GM19397 (cell line): Measurements from ENCODE around the gene NCK2.

Experiments
- ATAC-seq: cut with Tn5 transposase; IDR thresholded peaks from one replicate; pipeline ENCODE4 v1.9.1; 2021; ENCODE audit warnings: mild to moderate bottlenecking, moderate library complexity; ENCODE audit not compliant: unreplicated experiment

NCK2 gene

GRCh38 chr2:105841551-105841950 lies 96.8 kb downstream of the NCK2 start:
- no peak for ATAC-seq

GRCh38 chr2:105842555-105842954 lies 97.8 kb downstream of the NCK2 start:
- ATAC-seq = no peak

DNA sequence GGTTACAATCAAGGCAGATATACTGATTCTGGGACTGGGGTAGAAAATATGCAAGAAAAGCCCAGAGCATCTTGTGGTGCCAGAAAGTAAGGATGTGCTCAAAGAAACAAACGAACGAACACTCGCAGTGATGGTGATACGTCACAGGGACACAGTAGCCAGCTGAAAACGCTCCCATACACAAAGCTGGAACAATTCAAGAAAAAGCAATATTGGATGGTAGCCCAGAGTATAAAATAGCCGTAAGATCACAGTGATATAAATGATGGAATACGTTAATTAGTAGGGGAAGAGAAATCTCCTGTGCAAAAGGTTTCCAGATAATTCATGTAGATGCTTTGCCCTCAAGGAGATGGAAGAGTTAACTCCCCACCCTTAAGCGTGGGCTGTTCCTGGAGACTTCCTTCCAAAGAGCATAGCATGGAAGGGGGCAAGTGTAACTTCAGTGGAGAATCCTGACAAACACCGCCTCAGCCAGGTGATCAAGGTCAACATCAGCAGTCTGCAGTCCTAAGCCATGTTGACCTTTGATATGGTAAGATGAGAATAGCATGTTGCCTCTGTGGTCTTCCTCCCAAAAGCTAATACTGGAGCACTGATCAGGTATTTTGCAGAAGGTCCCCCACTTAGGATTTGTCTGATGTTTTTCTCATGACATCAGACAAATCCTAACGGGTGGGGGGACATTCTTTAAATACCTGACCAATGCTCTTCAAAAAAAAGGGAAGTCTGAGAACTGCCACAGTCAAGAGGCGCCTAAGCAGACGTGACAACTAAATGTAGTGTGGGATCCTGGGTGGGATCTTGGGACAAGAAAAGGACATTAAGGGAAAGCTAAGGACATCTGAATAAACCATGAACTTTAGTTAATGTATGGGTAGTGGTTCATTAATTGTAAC lies 99.0 kb downstream of the NCK2 start:
- no peak for ATAC-seq

GRCh38 chr2:105845976-105846375 lies 101.3 kb downstream of the NCK2 start:
- no peak for ATAC-seq

- no peak for ATAC-seq
Observed at GRCh38 chr2:105847056-105847455, 102.3 kb downstream of the NCK2 start.

DNA sequence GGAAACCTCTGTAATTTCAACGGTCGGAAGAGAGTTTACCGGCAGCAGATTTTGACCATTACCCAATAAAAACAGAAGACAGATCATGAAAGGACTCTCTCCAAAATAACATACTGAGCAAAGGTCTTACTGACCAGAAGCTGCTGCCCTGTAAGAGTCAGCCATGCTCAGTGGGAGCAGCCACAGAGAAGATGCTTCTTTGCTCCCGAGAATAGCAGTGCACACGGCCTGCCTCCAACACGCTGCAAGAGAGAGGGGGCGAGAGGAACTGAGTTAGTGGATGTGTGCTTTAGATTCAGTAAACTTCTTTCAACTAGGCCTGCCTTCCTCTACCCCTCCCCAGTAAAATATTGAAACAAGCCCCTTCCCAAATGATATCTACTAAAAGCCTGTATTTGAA lies 103.7 kb downstream of the NCK2 start:
- ATAC-seq = no peak

DNA sequence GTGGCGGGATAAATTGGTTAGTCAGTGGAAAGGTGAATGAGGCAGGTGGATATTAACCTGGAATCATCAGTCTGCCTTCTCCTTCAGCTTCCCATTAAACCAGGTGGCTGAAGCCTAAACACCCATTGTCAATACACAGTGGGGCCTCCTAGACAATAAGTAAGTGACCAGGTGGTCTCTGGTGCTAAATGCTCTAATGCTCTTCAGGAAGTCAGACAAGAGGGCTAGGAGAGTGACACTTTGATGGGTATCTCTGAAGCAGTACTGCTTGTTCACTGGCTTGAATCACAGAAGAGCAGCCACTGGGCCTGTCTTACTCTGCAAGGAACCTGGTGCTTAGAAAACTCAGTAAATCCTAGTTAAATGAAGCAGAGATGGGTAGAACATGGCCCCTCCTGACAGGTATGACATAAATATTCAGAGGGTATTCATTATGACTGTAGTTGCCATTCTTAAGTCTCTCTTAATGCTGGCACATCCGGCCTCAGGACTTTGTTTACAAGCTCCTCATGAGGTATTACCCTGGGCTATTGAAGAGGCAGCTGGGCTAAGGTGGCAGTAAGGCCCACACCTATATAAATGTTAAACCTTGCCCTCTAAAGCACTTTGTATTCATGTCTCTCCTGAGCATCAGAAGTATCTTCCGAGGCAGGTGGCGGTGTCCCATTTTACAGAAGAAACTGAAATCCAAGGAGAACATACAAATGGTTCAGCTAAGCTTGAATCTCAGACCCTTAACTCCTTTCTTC lies 104.9 kb downstream of the NCK2 start:
- no peak for ATAC-seq

DNA sequence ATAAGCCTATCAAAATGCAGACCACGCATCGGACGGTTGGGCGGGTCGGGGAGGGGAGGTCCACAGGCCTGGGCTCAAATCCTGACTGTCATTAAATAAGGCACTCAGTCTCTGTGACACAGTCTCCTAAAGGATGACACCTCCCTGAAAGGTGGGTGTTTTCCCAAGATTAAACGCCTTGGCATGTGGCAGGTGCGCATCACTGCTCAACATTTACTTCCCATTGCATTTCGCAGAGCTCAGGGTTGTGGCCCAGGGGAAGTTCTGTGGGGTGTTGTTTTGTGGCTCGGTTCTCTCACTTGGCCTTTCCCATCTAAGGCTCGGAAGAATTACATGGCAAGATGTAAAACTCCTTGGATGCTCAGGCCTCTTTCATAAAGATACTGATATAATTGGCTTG lies 107.4 kb downstream of the NCK2 start:
- ATAC-seq = no peak

GRCh38 chr2:105853354-105854088 lies 108.8 kb downstream of the NCK2 start:
- no peak for ATAC-seq

- no peak for ATAC-seq
Observed at GRCh38 chr2:105854972-105855371, 110.3 kb downstream of the NCK2 start.

DNA sequence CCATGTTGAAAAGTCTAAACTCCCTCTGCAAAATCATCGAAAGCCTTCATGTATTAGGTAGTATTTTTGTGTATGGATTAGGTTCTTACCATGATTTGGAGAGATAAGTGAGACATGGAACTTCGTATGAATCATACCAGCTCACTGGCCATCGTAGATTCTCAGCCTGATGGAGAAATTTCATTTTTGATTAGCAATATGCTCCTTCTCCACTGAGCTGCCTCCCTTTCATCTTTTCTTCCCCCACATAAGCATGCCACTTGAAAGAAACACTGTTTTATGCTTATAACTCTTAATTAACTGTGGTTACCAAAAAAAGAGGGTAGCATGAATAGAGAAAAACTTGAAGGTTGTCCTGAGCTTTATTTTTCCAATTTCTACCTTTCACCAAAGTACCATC lies 111.9 kb downstream of the NCK2 start:
- no peak for ATAC-seq

DNA sequence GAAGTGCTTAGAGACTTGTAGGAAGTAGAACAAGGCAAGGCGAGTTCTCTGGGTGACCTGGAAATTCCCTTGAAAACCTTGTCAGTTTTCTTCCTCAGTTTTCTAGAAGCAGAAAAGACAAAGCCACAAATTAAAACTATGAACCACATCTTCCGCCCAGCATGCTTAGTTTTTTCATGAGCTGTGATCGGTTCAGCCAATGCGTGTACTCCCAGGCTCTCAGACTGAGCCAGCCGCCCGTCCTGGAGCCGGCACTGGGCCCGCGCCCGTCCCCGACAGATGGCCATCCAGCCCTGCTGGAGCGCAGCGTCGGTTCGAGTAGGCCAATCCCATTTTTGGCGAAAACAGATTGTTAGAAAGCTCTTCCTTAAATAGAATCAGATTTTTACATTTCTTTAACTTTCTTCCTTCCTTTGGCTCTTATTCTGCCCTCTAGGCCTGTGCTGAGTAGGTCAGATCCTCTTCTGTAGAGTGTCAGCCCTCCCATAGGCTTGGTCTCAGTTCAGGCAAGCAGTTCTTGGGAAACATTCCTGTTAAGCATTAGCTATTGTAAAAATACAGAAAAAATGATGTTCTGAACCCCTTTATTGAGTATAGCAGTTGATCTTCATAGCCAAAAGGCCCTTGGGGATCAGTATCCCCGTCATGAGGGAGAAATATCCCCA lies 112.5 kb downstream of the NCK2 start:
- ATAC-seq = no peak

DNA sequence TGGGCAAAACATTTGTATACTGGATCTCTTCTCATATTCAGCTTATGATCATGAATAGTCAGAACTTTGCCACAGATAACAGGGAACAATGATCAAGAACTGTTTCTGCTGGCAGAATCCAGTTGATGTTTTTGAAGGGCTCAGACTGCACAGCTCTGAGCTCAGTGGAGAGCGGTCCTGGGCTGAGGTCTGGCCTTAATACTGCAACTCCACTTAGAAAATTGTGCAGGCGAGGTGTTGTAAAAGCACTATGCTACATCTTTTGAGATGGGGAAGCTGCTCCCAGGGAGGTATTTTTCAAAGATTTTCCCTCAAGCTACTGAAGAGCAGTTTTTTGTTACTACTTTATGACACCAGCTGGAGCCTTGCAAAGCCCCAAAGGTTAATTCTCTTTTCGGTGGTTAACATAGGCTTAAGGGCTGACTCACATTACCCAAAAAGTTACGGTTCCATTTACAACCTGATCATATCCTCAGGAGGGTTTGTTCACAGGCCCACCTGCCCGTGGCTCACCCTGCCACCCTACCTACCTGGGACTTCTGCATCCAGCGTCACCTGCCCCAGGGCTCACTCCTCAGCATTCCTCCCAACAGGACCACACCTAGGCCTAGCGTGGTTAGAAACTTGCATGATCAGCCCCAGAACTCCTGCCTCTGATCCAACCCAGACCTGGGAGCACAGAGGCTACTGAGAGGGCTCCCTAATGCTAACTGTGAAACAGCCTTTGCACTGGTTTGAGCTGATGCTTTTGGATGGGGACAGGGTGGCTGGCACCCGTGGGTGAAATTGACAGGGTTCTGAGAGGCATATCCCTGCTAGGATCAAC lies 114.4 kb downstream of the NCK2 start:
- no peak for ATAC-seq

DNA sequence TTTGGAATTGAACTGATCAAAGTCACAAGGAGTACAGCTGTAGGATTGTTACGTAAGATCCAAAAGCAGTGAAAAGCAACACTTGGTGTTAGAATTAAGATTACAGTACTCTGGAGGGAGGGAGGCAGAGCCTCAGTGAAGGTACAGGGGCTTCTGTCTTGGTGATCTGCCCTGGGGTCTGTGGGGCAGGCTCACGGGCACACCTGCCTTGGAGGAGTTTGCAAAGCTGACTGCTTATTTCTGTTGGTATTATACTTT lies 114.9 kb downstream of the NCK2 start:
- no peak for ATAC-seq

DNA sequence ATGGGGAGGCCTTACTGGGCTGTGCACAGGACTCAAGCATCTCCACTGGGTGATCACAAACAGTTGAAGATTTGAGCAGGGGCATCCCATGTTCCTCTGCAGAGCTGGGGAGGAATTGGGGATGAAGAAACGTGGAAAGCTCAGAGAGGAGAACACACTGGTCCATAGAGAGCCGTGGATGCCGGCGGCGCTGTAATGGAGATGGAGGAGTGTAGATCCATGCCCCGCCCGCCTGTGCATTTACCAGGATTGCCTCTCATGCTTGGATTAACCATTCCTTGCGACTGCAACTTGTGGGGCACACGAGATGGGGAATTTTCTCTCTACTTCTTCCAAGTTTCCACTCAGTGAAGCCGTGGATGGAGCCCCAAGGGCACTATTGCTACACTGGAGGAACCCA lies 115.9 kb downstream of the NCK2 start:
- ATAC-seq = no peak

DNA sequence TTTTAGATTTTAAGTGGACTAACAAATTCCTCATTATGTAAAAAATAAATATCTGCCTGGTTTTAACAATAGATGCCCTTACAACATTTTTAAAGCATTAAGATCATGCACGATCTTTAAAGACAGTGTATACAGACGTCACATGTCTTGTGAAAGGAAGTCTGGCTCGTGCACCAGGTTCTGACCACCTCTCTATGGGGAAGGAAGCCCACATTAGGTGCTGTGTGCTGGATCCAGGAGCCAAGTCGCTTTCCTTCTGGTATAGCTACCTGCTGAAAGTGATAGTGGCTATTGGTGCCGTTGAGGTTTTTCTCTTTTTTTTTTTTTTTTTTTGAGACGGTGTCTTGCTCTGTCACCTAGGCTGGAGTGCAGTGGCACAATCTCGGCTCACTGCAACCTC lies 116.5 kb downstream of the NCK2 start:
- ATAC-seq = no peak

DNA sequence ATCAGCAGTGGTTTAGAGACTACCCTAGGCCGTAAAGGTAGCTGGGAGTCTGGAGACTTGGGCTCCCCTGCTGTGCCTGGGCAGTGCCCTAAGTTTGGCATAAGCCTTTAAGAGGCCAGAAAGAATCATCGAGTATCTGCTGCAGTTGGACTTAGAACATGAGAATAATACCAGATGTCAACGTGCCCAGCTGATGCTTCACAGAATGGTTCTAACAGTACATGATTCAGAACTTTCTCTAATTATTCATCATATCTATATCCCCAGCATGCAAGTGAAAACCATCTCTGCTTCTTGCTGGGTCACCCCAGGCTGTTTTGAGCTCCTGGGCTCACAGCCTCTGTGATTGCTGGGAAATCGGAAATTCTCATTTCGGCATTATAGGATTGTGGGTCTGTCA lies 118.1 kb downstream of the NCK2 start:
- no peak for ATAC-seq

DNA sequence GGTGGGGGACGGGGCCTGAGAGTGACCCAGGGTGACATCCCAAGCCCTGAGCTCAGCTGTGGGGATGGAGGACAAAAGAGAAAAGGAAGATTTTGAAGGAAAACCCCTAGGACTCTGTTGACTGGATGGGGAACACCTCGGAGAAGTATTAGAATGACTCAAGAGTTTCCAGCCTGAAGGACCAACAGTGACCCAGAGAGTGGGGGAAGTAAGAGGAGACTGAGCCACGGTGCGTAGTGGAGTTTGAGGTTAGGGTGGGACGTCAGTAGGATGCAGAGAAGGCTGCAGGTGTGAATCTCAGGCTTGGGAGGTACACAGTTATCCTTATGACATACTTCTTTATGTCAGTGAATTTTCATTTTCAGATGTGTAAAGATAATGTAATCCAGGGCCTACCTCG lies 119.5 kb downstream of the NCK2 start:
- ATAC-seq = no peak

DNA sequence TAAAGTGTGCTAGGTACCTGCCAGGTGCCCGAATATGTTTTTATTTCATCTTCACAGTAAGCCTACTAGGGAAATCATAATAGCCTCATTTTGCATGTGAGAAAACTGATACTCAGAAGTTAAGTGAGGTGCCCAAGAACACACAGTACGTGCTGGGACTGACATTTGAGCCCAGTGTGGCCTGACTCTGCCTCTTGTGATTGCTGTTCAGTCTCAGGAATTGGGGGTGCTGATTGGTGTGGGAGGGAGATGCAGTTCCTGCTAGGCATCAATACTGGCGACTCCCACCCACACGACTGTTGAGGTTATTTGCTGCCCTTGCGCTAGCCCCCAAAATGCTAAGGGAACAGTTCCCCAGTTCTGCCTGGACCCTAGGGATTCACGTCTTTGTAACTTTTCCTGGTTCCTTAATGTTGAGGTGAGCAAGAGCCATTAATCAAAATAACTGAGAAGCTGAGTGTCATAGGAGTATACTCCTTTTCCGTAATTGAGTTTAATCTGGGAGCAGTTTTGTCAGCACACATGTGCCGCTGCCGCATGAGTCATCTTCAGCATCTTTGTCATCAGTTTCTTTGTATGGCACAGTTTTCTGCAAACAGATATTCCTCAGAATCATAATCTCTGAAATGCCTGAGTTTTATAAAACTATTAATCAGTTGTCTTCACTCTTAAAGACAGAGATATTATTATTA lies 120.7 kb downstream of the NCK2 start:
- no peak for ATAC-seq
